IPS-18a (cell line): Measurements from ENCODE around the gene CD38.
"Not testable (repeated sequence)": the region's sequence is repeated elsewhere in the genome, so short reads cannot be mapped to it uniquely, and the experiment has no call there.

Experiments used
- H3K27ac ChIP-seq: one replicate; pipeline ENCODE4 v1.5.1; 2013; ENCODE audit warnings: low read length
- H3K27me3 ChIP-seq: one replicate; pipeline ENCODE4 v1.6.1; 2013; ENCODE audit warnings: mild to moderate bottlenecking, low read length; ENCODE audit not compliant: control insufficient read depth, insufficient read depth
- H3K36me3 ChIP-seq: one replicate; pipeline ENCODE4 v1.6.1; 2013; ENCODE audit warnings: low read depth, low read length; ENCODE audit not compliant: control insufficient read depth
- H3K4me1 ChIP-seq: one replicate; pipeline ENCODE4 v1.6.1; 2013; ENCODE audit warnings: low read depth, low read length; ENCODE audit not compliant: control insufficient read depth
- H3K4me3 ChIP-seq: one replicate; pipeline ENCODE4 v1.5.1; 2013; ENCODE audit warnings: low read length
- H3K9ac ChIP-seq: one replicate; pipeline ENCODE4 v1.6.1; 2013; ENCODE audit warnings: mild to moderate bottlenecking, low read length, moderate library complexity
- H3K9me3 ChIP-seq: one replicate; pipeline ENCODE4 v1.6.1; 2013; ENCODE audit warnings: low read depth, low read length; ENCODE audit not compliant: control insufficient read depth

Gene CD38

DNA sequence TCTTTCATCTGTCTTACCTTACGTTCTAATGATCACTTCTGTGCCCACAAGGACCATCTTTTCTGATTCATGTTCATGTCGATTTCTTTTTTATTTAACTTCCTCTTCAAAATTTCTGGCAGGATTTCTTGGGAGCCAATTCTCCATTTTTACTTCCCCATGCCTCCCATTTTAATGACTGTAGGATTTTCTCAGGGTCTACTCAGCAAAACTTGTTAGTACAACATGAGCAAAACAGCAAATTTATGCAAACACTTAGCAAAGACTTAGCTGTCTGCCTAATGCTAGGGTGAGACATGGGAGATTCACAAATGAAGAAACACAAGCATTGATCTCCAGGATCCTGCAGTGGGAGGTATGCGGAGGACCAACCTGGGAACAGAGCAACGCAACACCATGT is 5.5 kb downstream of the CD38 start:
- Histone ChIP-seq H3K9ac (no peak overlapping the region), H3K36me3 (no peaks in the 10 kb centered on the region), H3K9me3 (no peaks in the 10 kb centered on the region), H3K27me3 (peaks cover 20% of the 10 kb centered on the region), H3K4me1 (peaks cover 7% of the 10 kb centered on the region), H3K27ac (no peak overlapping the region), H3K4me3 (no peak overlapping the region)

- no peak overlapping the region for H3K4me3 ChIP-seq
- H3K27ac ChIP-seq: no peak overlapping the region
- no peaks in the 10 kb centered on the region for H3K36me3 ChIP-seq
- no peak overlapping the region for H3K9ac ChIP-seq
- peaks cover 5% of the 10 kb centered on the region for H3K27me3 ChIP-seq
- no peaks in the 10 kb centered on the region for H3K4me1 ChIP-seq
- no peaks in the 10 kb centered on the region for H3K9me3 ChIP-seq
These were observed 7.0 kb downstream of the CD38 start for GRCh38 chr4:15784959-15785634.

DNA sequence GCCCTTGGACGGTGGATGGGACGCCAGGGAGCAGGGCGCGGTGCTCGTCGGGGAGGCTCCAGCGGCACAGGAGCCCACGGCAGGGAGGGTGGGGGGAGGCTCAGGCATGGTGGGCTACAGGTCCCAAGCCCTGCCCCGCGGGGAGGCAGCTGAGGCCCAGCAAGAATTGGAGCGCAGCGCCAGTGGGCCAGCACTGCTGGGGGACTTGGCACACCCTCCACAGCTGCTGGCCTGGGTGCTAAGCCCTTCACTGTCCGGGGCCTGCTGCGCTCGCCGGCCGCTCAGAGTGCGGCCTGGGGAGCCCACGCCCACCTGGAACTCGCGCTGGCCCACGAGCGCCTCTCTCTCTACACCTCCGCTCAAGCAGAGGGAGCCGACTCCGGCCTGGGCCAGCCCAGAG is 8.6 kb downstream of the CD38 start:
- Histone ChIP-seq H3K9me3 (no peaks in the 10 kb centered on the region), H3K4me3 (no peak overlapping the region), H3K9ac (no peak overlapping the region), H3K4me1 (no peaks in the 10 kb centered on the region), H3K27ac (no peak overlapping the region), H3K27me3 (no peaks in the 10 kb centered on the region), H3K36me3 (no peaks in the 10 kb centered on the region)

- H3K9me3 ChIP-seq: no peaks in the 10 kb centered on the region
- H3K4me3 ChIP-seq: no peak overlapping the region
- H3K27me3 ChIP-seq: no peaks in the 10 kb centered on the region
- no peak overlapping the region for H3K27ac ChIP-seq
- H3K4me1 ChIP-seq: no peaks in the 10 kb centered on the region
- H3K9ac ChIP-seq: no peak overlapping the region
- H3K36me3 ChIP-seq: no peaks in the 10 kb centered on the region
These were observed 14.8 kb downstream of the CD38 start for GRCh38 chr4:15792974-15793373.

GRCh38 chr4:15793506-15794363 is 15.6 kb downstream of the CD38 start:
- no peaks in the 10 kb centered on the region for H3K36me3 ChIP-seq
- H3K9ac ChIP-seq: no peak overlapping the region
- H3K9me3 ChIP-seq: no peaks in the 10 kb centered on the region
- H3K27me3 ChIP-seq: no peaks in the 10 kb centered on the region
- no peak overlapping the region for H3K4me3 ChIP-seq
- no peaks in the 10 kb centered on the region for H3K4me1 ChIP-seq
- no peak overlapping the region for H3K27ac ChIP-seq

DNA sequence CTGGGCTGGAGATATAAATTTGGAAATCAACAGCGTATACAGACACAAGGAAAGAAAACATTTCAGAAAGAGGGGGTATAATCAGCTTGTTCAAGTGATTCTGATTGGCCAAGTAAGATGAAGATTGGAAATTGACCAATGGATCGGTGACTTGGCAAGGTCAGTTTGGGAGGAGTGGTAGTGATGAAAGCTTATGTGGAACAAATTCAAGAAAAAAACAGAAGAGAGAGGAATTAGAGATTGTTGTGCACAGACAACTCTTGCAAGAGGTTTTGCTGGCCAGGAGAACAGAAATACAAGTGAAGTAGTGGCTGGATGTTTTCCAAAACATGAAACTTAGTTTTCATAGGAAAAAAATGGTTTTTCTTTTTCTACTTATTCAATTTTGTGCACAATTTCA is 16.3 kb downstream of the CD38 start:
- no peaks in the 10 kb centered on the region for H3K4me1 ChIP-seq
- H3K27ac ChIP-seq: no peak overlapping the region

GRCh38 chr4:15794905-15795304 is 16.8 kb downstream of the CD38 start:
- no peaks in the 10 kb centered on the region for H3K27me3 ChIP-seq
- no peak overlapping the region for H3K27ac ChIP-seq
- no peak overlapping the region for H3K4me3 ChIP-seq
- H3K9me3 ChIP-seq: no peaks in the 10 kb centered on the region
- H3K9ac ChIP-seq: no peak overlapping the region
- no peaks in the 10 kb centered on the region for H3K36me3 ChIP-seq
- H3K4me1 ChIP-seq: no peaks in the 10 kb centered on the region

More for the DNA sequence above, 16.3 kb downstream of the CD38 start:
- no peaks in the 10 kb centered on the region for H3K27me3 ChIP-seq
- no peak overlapping the region for H3K9ac ChIP-seq
- H3K9me3 ChIP-seq: no peaks in the 10 kb centered on the region
- no peaks in the 10 kb centered on the region for H3K36me3 ChIP-seq
- no peak overlapping the region for H3K4me3 ChIP-seq

DNA sequence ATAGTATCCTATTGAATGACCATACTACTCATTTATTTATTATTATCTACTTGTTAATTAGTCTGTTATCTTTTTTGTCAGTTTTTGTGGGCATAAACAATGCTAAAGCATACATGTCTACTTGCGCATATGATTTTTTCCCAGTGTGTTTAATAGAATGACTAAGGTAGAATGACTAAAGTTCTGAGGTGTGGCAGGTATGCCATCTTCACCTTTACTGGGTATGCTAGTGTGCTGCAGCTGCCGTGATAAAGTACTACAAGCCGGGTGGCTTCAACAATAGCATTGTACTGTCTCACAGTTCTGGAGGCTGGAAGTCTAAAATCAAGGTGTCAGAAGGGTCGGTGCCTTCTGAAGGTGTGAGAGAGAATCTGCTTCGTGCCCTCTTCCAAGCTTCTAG is 19.2 kb downstream of the CD38 start:
- Histone ChIP-seq H3K27ac (no peak overlapping the region), H3K9ac (no peak overlapping the region), H3K4me3 (no peak overlapping the region), H3K27me3 (no peaks in the 10 kb centered on the region), H3K36me3 (no peaks in the 10 kb centered on the region), H3K4me1 (no peaks in the 10 kb centered on the region), H3K9me3 (no peaks in the 10 kb centered on the region)

DNA sequence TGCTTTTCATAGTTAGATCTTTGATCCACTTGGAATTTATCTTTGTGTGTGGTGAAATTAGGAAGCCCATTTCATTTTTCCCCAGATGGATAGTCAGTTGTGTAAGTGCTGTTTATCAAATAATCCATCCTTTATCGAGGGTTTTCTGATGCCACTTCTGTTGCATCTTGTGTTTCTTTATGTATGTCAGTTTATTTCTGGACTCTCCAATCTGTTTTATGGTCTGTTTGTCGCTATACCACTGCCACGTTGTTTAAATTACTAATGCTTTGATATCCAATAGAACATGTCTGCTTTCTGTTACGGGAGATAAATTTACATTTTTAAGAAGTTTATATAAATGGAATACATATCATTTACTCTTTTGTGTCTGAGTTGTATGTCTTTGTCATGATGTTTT is 21.0 kb downstream of the CD38 start:
- Histone ChIP-seq H3K27me3 (no peaks in the 10 kb centered on the region), H3K27ac (no peak overlapping the region), H3K4me1 (no peaks in the 10 kb centered on the region), H3K9me3 (no peaks in the 10 kb centered on the region), H3K4me3 (no peak overlapping the region), H3K36me3 (no peaks in the 10 kb centered on the region), H3K9ac (no peak overlapping the region)

- no peaks in the 10 kb centered on the region for H3K36me3 ChIP-seq
- no peak overlapping the region for H3K4me3 ChIP-seq
- no peak overlapping the region for H3K27ac ChIP-seq
- no peak overlapping the region for H3K9ac ChIP-seq
- no peaks in the 10 kb centered on the region for H3K27me3 ChIP-seq
- H3K4me1 ChIP-seq: no peaks in the 10 kb centered on the region
- H3K9me3 ChIP-seq: no peaks in the 10 kb centered on the region
These were observed 21.6 kb downstream of the CD38 start for GRCh38 chr4:15799701-15800100.

GRCh38 chr4:15802497-15802896 is 24.4 kb downstream of the CD38 start:
- not testable (repeated sequence) for H3K4me1 ChIP-seq

More at GRCh38 chr4:15802497-15802896, 24.4 kb downstream of the CD38 start:
- H3K36me3 ChIP-seq, H3K27me3 ChIP-seq, H3K9me3 ChIP-seq, H3K4me3 ChIP-seq, H3K27ac ChIP-seq, H3K9ac ChIP-seq: not testable (repeated sequence)
